MM.1S (cell line): ENCODE measurements around the gene CADM4.
A peak's percentile ranks its signal among the peaks of the same experiment; 100 is the strongest.

Experiments
- DNase-seq: peaks from one replicate; pipeline ENCODE4 v3.0.0-alpha.2; 2015
- H2AFZ ChIP-seq: fragments of 300-600 bp; sonication (generic); 2 replicates; pipeline ENCODE4 v1.6.0; 2016; ENCODE audit warnings: antibody characterized with exemption, low read length
- H3F3A ChIP-seq: fragments of 300-600 bp; sonication (generic); 2 replicates; pipeline ENCODE4 v1.6.1; 2016; ENCODE audit warnings: mild to moderate bottlenecking, antibody characterized with exemption, low read length, moderate library complexity, mixed read lengths; ENCODE audit not compliant: insufficient read depth
- H3K27ac ChIP-seq: fragments of 300-600 bp; sonication (generic); 2 replicates; pipeline ENCODE4 v1.5.1; 2016; ENCODE audit warnings: mild to moderate bottlenecking, low read length
- H3K27me3 ChIP-seq: fragments of 300-600 bp; sonication (generic); replicated peaks from 2 replicates; pipeline ENCODE4 v1.6.0; 2016; ENCODE audit warnings: low read length; ENCODE audit not compliant: insufficient read depth
- H3K36me3 ChIP-seq: fragments of 300-600 bp; sonication (generic); replicated peaks from 2 replicates; pipeline ENCODE4 v1.6.1; 2016; ENCODE audit warnings: mild to moderate bottlenecking, low read length, mixed read lengths; ENCODE audit not compliant: insufficient read depth
- H3K4me1 ChIP-seq: fragments of 300-600 bp; sonication (generic); 2 replicates; pipeline ENCODE4 v1.6.1; 2016; ENCODE audit warnings: low read length, mixed read lengths
- H3K4me2 ChIP-seq: fragments of 300-600 bp; sonication (generic); 2 replicates; pipeline ENCODE4 v1.6.0; 2016; ENCODE audit warnings: low read depth, low read length
- H3K4me3 ChIP-seq: fragments of 300-600 bp; sonication (generic); 2 replicates; pipeline ENCODE4 v1.5.1; 2016; ENCODE audit warnings: low read length, mixed read lengths
- H3K79me2 ChIP-seq: fragments of 300-600 bp; sonication (generic); 2 replicates; pipeline ENCODE4 v1.6.1; 2016; ENCODE audit warnings: mixed run types, low read length, mixed read lengths
- H3K9ac ChIP-seq: fragments of 300-600 bp; sonication (generic); 2 replicates; pipeline ENCODE4 v1.6.1; 2016; ENCODE audit warnings: low read length, mixed read lengths
- H3K9me2 ChIP-seq: fragments of 300-600 bp; sonication (generic); replicated peaks from 2 replicates; pipeline ENCODE4 v1.6.1; 2016; ENCODE audit warnings: mild to moderate bottlenecking, low read length, mixed read lengths; ENCODE audit not compliant: insufficient read depth
- H3K9me3 ChIP-seq: fragments of 300-600 bp; sonication (generic); replicated peaks from 2 replicates; pipeline ENCODE4 v1.6.1; 2016; ENCODE audit warnings: mild to moderate bottlenecking, low read length, mixed read lengths; ENCODE audit not compliant: insufficient read depth
- H4K20me1 ChIP-seq: fragments of 300-600 bp; sonication (generic); 2 replicates; pipeline ENCODE4 v1.6.1; 2016; ENCODE audit warnings: mild to moderate bottlenecking, low read length, moderate library complexity, mixed read lengths; ENCODE audit not compliant: insufficient read depth
- CTCF ChIP-seq: fragments of 300-600 bp; sonication (generic); IDR thresholded peaks from 2 replicates; pipeline ENCODE4 v1.5.1; 2016; ENCODE audit warnings: antibody characterized with exemption, low read length, mixed read lengths
- EZH2 ChIP-seq: fragments of 300-600 bp; sonication (generic); optimal IDR thresholded peaks from 2 replicates; pipeline ENCODE3; 2017; ENCODE audit warnings: low read depth, mild to moderate bottlenecking, antibody characterized with exemption, low read length, mixed read lengths
- EZH2phosphoT487 ChIP-seq: fragments of 300-600 bp; sonication (generic); IDR thresholded peaks from 2 replicates; pipeline ENCODE4 v1.6.1; 2018; ENCODE audit warnings: antibody characterized with exemption, low read length

Gene CADM4

GRCh38 chr19:43596842-43597461 is 42.7 kb downstream of the CADM4 start:
- no peaks in the 10 kb centered on the region for H3K9me2 ChIP-seq
- H3K27ac ChIP-seq: peak overlapping the region; percentile 86; the same call in 1 of the 2 replicates
- H3K27me3 ChIP-seq: no peaks in the 10 kb centered on the region
- H3K36me3 ChIP-seq: peaks cover 2% of the 10 kb centered on the region; the same call in 1 of the 2 replicates
- peak overlapping the region; percentile 95 for H3K4me3 ChIP-seq
- H2AFZ ChIP-seq: peak overlapping the region; percentile 90
- peaks cover 11% of the 10 kb centered on the region for H3K4me1 ChIP-seq
- peak overlapping the region; percentile 93 for H3K4me2 ChIP-seq
- TF ChIP-seq CTCF (no peak), EZH2phosphoT487 (no peak), EZH2 (no peak)
- H4K20me1 ChIP-seq: no peaks in the 10 kb centered on the region
- H3K9ac ChIP-seq: peak overlapping the region; percentile 95
- H3K9me3 ChIP-seq: no peaks in the 10 kb centered on the region
- peaks cover 7% of the 10 kb centered on the region; the same call in 1 of the 2 replicates for H3F3A ChIP-seq
- DNase-seq: peak; percentile 17
- H3K79me2 ChIP-seq: peaks cover 59% of the 10 kb centered on the region

- peak within 1 kb of the TSS; percentile 98 for H3K4me2 ChIP-seq
- no peaks in the 10 kb centered on the region for H3K9me2 ChIP-seq
- peaks cover 11% of the 10 kb centered on the region for H3K4me1 ChIP-seq
- H3K79me2 ChIP-seq: peaks cover 59% of the 10 kb centered on the region
- peak within 1 kb of the TSS; percentile 86 for H3K27ac ChIP-seq
- no peaks in the 10 kb centered on the region for H4K20me1 ChIP-seq
- no peaks in the 10 kb centered on the region for H3K9me3 ChIP-seq
- peak within 1 kb of the TSS; percentile 90 for H2AFZ ChIP-seq
- peaks cover 2% of the 10 kb centered on the region; the same call in 1 of the 2 replicates for H3K36me3 ChIP-seq
- no peak for TF ChIP-seq EZH2phosphoT487
- no peak for TF ChIP-seq EZH2
- no peak for TF ChIP-seq CTCF
- peak; percentile 100 for DNase-seq
- no peaks in the 10 kb centered on the region for H3K27me3 ChIP-seq
- H3K9ac ChIP-seq: peak within 1 kb of the TSS; percentile 95
- peak within 1 kb of the TSS; percentile 95 for H3K4me3 ChIP-seq
- peaks cover 7% of the 10 kb centered on the region; the same call in 1 of the 2 replicates for H3F3A ChIP-seq
Observed at GRCh38 chr19:43595999-43596841, 43.4 kb downstream of the CADM4 start, which contains the start of the genes IRGQ and ZNF576. IRGQ (minus strand) TSS chr19:43596134; CDS start chr19:43595338, 796 bp downstream. ZNF576 (plus strand) TSS chr19:43596595; CDS start chr19:43597109, 514 bp downstream.

- H3K27me3 ChIP-seq: no peaks in the 10 kb centered on the region
- peak overlapping the region; percentile 98 for H3K4me2 ChIP-seq
- H3F3A ChIP-seq: peaks cover 7% of the 10 kb centered on the region; the same call in 1 of the 2 replicates
- peak; percentile 11 for DNase-seq
- TF ChIP-seq EZH2 (no peak), CTCF (no peak), EZH2phosphoT487 (no peak)
- H3K9me3 ChIP-seq: no peaks in the 10 kb centered on the region
- peaks cover 2% of the 10 kb centered on the region; the same call in 1 of the 2 replicates for H3K36me3 ChIP-seq
- peaks cover 11% of the 10 kb centered on the region for H3K4me1 ChIP-seq
- H2AFZ ChIP-seq: peak overlapping the region; percentile 80
- H4K20me1 ChIP-seq: no peaks in the 10 kb centered on the region
- peak overlapping the region; percentile 71 for H3K4me3 ChIP-seq
- peak overlapping the region; percentile 55; the same call in 1 of the 2 replicates for H3K27ac ChIP-seq
- peaks cover 59% of the 10 kb centered on the region for H3K79me2 ChIP-seq
- H3K9ac ChIP-seq: peak overlapping the region; percentile 95
- H3K9me2 ChIP-seq: no peaks in the 10 kb centered on the region
Observed at GRCh38 chr19:43595605-43595998, 44.0 kb downstream of the CADM4 start.
